B cell (primary cell): ENCODE data around the gene CREG1. TPM values are rescaled to one million over a fixed set of nuclear protein-coding genes. Genes with fewer than 3 reads are reported as not detected.

ENCODE experiments used
- ATAC-seq: fragments of 200-7000 bp; cut with Tn5 transposase; one replicate; pipeline ENCODE4 v1.10.0; 2021; ENCODE audit warnings: low read depth, mild to moderate bottlenecking, moderate number of reproducible peaks, moderate library complexity
- CTCF ChIA-PET: fragments of 350-600 bp; sonication (Branson Sonifier 250); formaldehyde crosslinking; loops from one replicate; lab custom pipeline; 2021; ENCODE audit warnings: antibody characterized with exemption, inconsistent platforms; lab: Charles Lee
- POLR2A ChIA-PET: fragments of 350-600 bp; sonication (Branson Sonifier 250); formaldehyde crosslinking; loops from one replicate; lab custom pipeline; 2021; ENCODE audit warnings: antibody characterized with exemption; lab: Charles Lee
- DNase-seq: peaks from one replicate; pipeline ENCODE4 v3.0.0; 2013
- H2AFZ ChIP-seq: 2 replicates; pipeline ENCODE4 v1.6.1; 2012; ENCODE audit warnings: mild to moderate bottlenecking, low read depth, low read length; ENCODE audit not compliant: insufficient read depth, poor library complexity, severe bottlenecking
- H3K27ac ChIP-seq, 2 donors: 1 replicate in 1 of 2; 2 replicates in 1 of 2; pipeline ENCODE4 v1.5.1; 2012 to 2013; ENCODE audit warnings: low read length in 2 of 2, mild to moderate bottlenecking in 2 of 2, moderate library complexity in 1 of 2
- H3K27me3 ChIP-seq, 4 experiments: fragments of 200-600 bp in 1 of 4; sonication (generic) in 1 of 4; replicated peaks in 1 of 4; 1 replicate in 2 of 4; 2 replicates in 2 of 4; pipeline versions ENCODE4 v1.6.1 to v1.7.0; 2013 to 2016; ENCODE audit warnings: low read length in 3 of 4, mild to moderate bottlenecking in 2 of 4, mixed read lengths in 1 of 4, moderate library complexity in 1 of 4; ENCODE audit not compliant: insufficient read depth in 4 of 4, control insufficient read depth in 3 of 4; ENCODE audit errors: control extremely low read depth in 1 of 4
- H3K36me3 ChIP-seq, 2 experiments: replicated peaks in 1 of 2; 1 replicate in 1 of 2; 2 replicates in 1 of 2; pipeline versions ENCODE4 v1.6.1 to v1.7.1; 2013; ENCODE audit warnings: low read length in 1 of 2; ENCODE audit not compliant: insufficient read depth in 2 of 2, control insufficient read depth in 1 of 2; ENCODE audit errors: control extremely low read depth in 1 of 2, extremely low read depth in 1 of 2
- H3K4me1 ChIP-seq, 2 donors: fragments of 200-600 bp in 1 of 2; sonication (generic) in 1 of 2; 1 replicate in 1 of 2; 2 replicates in 1 of 2; pipeline versions ENCODE4 v1.5.1 to v1.6.1; 2013 to 2017; ENCODE audit warnings: low read length in 2 of 2; ENCODE audit not compliant: control insufficient read depth in 2 of 2, insufficient read depth in 2 of 2
- H3K4me2 ChIP-seq: replicated peaks from 2 replicates; pipeline ENCODE3; 2012; ENCODE audit warnings: mild to moderate bottlenecking, low read depth, low read length; ENCODE audit not compliant: poor library complexity, severe bottlenecking
- H3K4me3 ChIP-seq, 5 experiments: fragments of 200-600 bp in 1 of 5; sonication (generic) in 1 of 5; 1 replicate in 3 of 5; 2 replicates in 2 of 5; pipeline versions ENCODE4 v1.5.1 to v1.7.0; 2011 to 2016; ENCODE audit warnings: low read length in 4 of 5, mild to moderate bottlenecking in 4 of 5, low read depth in 2 of 5, control low read depth in 1 of 5, moderate library complexity in 1 of 5; ENCODE audit not compliant: insufficient read depth in 1 of 5; ENCODE audit errors: control extremely low read depth in 1 of 5, extremely low read depth in 1 of 5
- H3K79me2 ChIP-seq: fragments of 200-600 bp; sonication (generic); one replicate; pipeline ENCODE4 v1.6.0; 2016; ENCODE audit warnings: low read length; ENCODE audit not compliant: control insufficient read depth, insufficient read depth
- H3K9ac ChIP-seq: fragments of 200-600 bp; sonication (generic); 2 replicates; pipeline ENCODE4 v1.6.1; 2017; ENCODE audit warnings: mild to moderate bottlenecking, low read length, moderate library complexity
- H3K9me3 ChIP-seq, 3 donors: one replicate each; pipeline versions ENCODE4 v1.6.1 to v1.7.1; 2013; ENCODE audit warnings: low read length in 2 of 3; ENCODE audit not compliant: control insufficient read depth in 2 of 3, insufficient read depth in 1 of 3; ENCODE audit errors: control extremely low read depth in 1 of 3
- H4K20me1 ChIP-seq: 2 replicates; pipeline ENCODE4 v1.6.0; 2012; ENCODE audit warnings: mild to moderate bottlenecking, low read length; ENCODE audit not compliant: insufficient read depth, control insufficient read depth, poor library complexity, severe bottlenecking
- H3K27ac Mint-ChIP-seq: one replicate; pipeline ENCODE4 v1.8.0; 2021; ENCODE audit warnings: mixed read lengths
- H3K27me3 Mint-ChIP-seq: one replicate; pipeline ENCODE4 v1.8.0; 2021; ENCODE audit warnings: mixed read lengths
- H3K4me1 Mint-ChIP-seq: one replicate; pipeline ENCODE4 v1.8.0; 2021; ENCODE audit warnings: mixed read lengths
- H3K4me3 Mint-ChIP-seq: one replicate; pipeline ENCODE4 v1.8.0; 2021; ENCODE audit warnings: mixed read lengths
- H3K9me3 Mint-ChIP-seq: one replicate; pipeline ENCODE4 v1.8.0; 2022; ENCODE audit warnings: mixed read lengths; ENCODE audit not compliant: insufficient read depth
- CTCF ChIP-seq: fragments of 200-600 bp; IDR thresholded peaks from one replicate; pipeline ENCODE4 v1.8.0; 2022; ENCODE audit warnings: antibody characterized with exemption, mild to moderate bottlenecking
- EZH2 ChIP-seq: IDR thresholded peaks from 2 replicates; pipeline ENCODE4 v1.6.1; 2012; ENCODE audit warnings: borderline replicate concordance, low read depth, mild to moderate bottlenecking, moderate library complexity, low read length; ENCODE audit not compliant: insufficient read depth, poor library complexity, severe bottlenecking
- WGBS: methylation state at CpG from one replicate; pipeline ENCODE4 v1.1.5; 2013; ENCODE audit warnings: missing lambda C conversion rate; ENCODE audit not compliant: insufficient coverage; 5-methylcytosine and 5-hydroxymethylcytosine counted together
- intact Hi-C: fragments of 100-400 bp; cut with micrococcal nuclease; formaldehyde crosslinking; loops from one replicate; pipeline ENCODE4 v1.10.0; 2022
- polyA plus RNA-seq: library from polyadenylated mRNA; depleted of rRNA; stranded (reverse); fragments of >200 nt; gene quantifications from 2 replicates; pipeline ENCODE4 v1.2.3, GENCODE V29; 2012
- total RNA-seq, 2 donors: library from RNA; stranded (reverse); fragments of 120-200 nt in 1 of 2; gene quantifications; 1 replicate in 1 of 2; 2 replicates in 1 of 2; pipeline versions ENCODE4 v1.2.3 to v1.2.4, GENCODE V29; 2013 to 2022

The CREG1 gene
- total and polyA plus RNA-seq, 2 donors (not counting 1 experiment from before 2014, with no cell fraction given), result 7.5 to 8.4 TPM

- WGBS, result no CpG with 5 or more reads among the region's 5 CpGs
- no peak overlapping the region for H3K9ac ChIP-seq
Observed at GRCh38 chr1:167548059-167548932, 5.3 kb downstream of the CREG1 start.

More at GRCh38 chr1:167548059-167548932, 5.3 kb downstream of the CREG1 start:
- no peaks in the 10 kb centered on the region for H3K9me3 ChIP-seq
- no peak overlapping the region for H3K27ac ChIP-seq
- no peak overlapping the region for H3K4me2 ChIP-seq
- intact Hi-C loops, result no loop called here
- TF ChIP-seq CTCF, result no peak
- TF ChIP-seq EZH2, result no peak
- ATAC-seq (no peak), DNase-seq (no peak)
- ChIA-PET CTCF (interaction anchor here (1.0 to 3.1 kb wide), 4 partner anchors 8 to 16 kb away, joined by 3 to 13 read pairs (median 3); no protein-coding TSS in a partner anchor), POLR2A (no interaction called here)
- no peaks in the 10 kb centered on the region for H3K9me3 Mint-ChIP-seq
- no peak overlapping the region for H3K4me3 Mint-ChIP-seq
- no peak overlapping the region for H3K4me3 ChIP-seq
- H3K79me2 ChIP-seq, result no peaks in the 10 kb centered on the region
- H3K4me1 ChIP-seq, result peaks cover 0 to 4% of the 10 kb centered on the region in 2 donors
- H3K27me3 Mint-ChIP-seq, result no peaks in the 10 kb centered on the region
- no peaks in the 10 kb centered on the region for H3K36me3 ChIP-seq
- H3K4me1 Mint-ChIP-seq, result peaks cover 7% of the 10 kb centered on the region
- H2AFZ ChIP-seq, result no peak overlapping the region
- no peak overlapping the region for H3K27ac Mint-ChIP-seq
- no peaks in the 10 kb centered on the region for H3K27me3 ChIP-seq
- no peaks in the 10 kb centered on the region for H4K20me1 ChIP-seq
